Measurements from ENCODE around the gene HSPB7. TPM values are rescaled to one million over a fixed set of nuclear protein-coding genes. Genes with fewer than 3 reads are reported as not detected.

Gene HSPB7
- total RNA-seq, 1 donor from 2014 or later, result 19.4 TPM

DNA sequence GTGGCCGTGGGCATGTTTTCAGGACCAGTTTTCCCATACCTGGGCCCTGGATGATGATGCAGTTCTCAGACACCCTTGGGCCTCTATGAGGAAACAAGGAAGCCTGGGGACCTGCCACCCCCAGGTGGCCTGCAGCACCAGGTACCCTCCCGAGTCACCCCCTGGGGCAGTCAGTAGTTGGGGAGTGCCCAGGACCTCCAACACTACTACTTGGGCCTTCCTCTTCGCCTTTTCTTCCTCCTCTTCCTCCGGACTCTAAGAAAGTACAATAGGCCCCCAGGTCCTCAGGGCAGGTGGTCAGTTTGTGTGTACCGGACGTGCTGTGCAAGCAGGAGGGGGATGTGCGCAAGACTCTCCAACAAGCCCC lies 25.7 kb downstream of the HSPB7 start:
- Histone ChIP-seq H3K36me3 (no peaks in the 10 kb centered on the region), H3K4me3 (no peak overlapping the region), H3K27ac (no peak overlapping the region), H3K4me1 (no peaks in the 10 kb centered on the region), H3K27me3 (no peaks in the 10 kb centered on the region), H3K9me3 (no peaks in the 10 kb centered on the region)
- no peak for DNase-seq (ENCODE audit: extremely low spot score in 2 of 2)
- no peak for TF ChIP-seq POLR2A (IDR thresholded peaks at IDR 0.05)
- no peak for TF ChIP-seq POLR2AphosphoS5 (IDR thresholded peaks at IDR 0.05; ENCODE audit: insufficient read depth in 1 of 2, low read depth in 1 of 2)
- TF ChIP-seq, protein P1, sequence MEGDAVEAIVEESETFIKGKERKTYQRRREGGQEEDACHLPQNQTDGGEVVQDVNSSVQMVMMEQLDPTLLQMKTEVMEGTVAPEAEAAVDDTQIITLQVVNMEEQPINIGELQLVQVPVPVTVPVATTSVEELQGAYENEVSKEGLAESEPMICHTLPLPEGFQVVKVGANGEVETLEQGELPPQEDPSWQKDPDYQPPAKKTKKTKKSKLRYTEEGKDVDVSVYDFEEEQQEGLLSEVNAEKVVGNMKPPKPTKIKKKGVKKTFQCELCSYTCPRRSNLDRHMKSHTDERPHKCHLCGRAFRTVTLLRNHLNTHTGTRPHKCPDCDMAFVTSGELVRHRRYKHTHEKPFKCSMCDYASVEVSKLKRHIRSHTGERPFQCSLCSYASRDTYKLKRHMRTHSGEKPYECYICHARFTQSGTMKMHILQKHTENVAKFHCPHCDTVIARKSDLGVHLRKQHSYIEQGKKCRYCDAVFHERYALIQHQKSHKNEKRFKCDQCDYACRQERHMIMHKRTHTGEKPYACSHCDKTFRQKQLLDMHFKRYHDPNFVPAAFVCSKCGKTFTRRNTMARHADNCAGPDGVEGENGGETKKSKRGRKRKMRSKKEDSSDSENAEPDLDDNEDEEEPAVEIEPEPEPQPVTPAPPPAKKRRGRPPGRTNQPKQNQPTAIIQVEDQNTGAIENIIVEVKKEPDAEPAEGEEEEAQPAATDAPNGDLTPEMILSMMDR (IDR thresholded peaks at IDR 0.05), result no peak
- intact Hi-C loops (cut with DNase I), result loop anchor here (5.0 kb wide), 1 partner anchor 180 kb away; no protein-coding TSS in a partner anchor

DNA sequence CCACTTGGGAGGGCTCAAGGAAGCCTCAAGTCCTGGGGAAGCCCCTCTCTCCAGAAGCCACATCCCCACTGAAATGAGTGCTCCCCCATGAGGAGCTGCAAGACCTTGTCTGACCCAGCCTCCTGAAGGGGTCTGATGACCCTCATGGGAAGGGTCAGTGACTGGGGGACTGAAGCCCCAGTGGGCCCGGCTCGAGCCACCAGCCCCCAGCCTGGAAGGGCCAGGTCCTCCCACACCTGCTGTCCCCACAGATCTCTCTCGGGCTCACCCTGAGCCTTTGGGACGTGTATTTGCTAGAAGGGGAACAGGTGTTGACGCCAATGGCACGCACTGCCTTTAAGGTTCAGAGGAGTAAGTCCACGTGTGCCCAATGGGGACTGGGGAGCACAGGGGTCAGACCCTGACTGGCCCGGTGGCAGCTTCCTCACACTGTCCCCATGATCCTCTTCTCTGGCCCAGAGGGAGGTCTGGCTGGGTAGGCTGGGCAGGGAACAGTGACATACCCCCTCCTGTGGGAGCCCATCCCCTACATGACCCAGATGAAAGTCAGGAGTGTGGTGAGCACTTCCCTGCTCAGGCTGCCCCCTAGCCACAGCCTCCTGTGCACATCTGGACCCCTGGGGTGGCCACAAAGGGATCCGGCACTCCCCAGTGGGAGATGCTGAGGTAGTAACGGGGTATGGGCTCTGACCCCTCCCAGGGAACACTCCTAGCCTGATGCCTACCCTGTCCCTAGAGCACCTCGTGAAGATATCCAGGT lies 26.2 kb downstream of the HSPB7 start:
- no peak for DNase-seq (ENCODE audit: extremely low spot score in 2 of 2)
- Histone ChIP-seq H3K36me3 (no peaks in the 10 kb centered on the region), H3K27me3 (no peaks in the 10 kb centered on the region), H3K27ac (no peak overlapping the region), H3K4me1 (no peaks in the 10 kb centered on the region), H3K4me3 (no peak overlapping the region), H3K9me3 (no peaks in the 10 kb centered on the region)
- no peak for TF ChIP-seq POLR2A (IDR thresholded peaks at IDR 0.05)
- TF ChIP-seq, protein P1 (IDR thresholded peaks at IDR 0.05), result no peak
- no peak for TF ChIP-seq POLR2AphosphoS5 (IDR thresholded peaks at IDR 0.05; ENCODE audit: insufficient read depth in 1 of 2, low read depth in 1 of 2)
- intact Hi-C loops (cut with DNase I), result loop anchor here (5.0 kb wide), 1 partner anchor 179 kb away; no protein-coding TSS in a partner anchor

DNA sequence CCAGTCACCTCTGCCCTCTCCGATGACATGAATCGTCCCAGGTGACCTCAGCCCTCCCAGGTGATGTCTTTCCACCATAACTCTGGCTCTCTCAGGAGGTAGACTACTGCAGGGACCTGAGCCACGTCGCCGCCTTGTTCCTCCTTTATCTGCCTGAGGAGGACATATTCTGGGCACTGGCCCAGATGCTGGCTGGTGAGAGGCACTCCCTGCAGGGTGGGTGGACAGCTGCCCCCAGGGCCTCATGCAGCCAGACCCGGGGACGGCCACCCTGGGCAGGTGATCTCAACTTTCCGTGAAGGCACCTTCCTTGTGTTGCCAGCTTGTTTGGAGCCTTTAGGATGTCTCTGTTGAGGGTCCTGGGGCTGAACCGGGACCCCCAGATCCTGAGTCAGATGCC lies 28.1 kb downstream of the HSPB7 start:
- DNase-seq (ENCODE audit: extremely low spot score in 2 of 2), result no peak
- H3K27ac ChIP-seq, result no peak overlapping the region
- H3K36me3 ChIP-seq, result no peaks in the 10 kb centered on the region
- no peaks in the 10 kb centered on the region for H3K9me3 ChIP-seq
- no peaks in the 10 kb centered on the region for H3K27me3 ChIP-seq
- TF ChIP-seq, protein P1 (IDR thresholded peaks at IDR 0.05), result no peak
- TF ChIP-seq POLR2AphosphoS5 (IDR thresholded peaks at IDR 0.05; ENCODE audit: insufficient read depth in 1 of 2, low read depth in 1 of 2) (no peak), POLR2A (IDR thresholded peaks at IDR 0.05) (no peak)
- intact Hi-C loops (cut with DNase I), result loop anchor here (5.0 kb wide), 1 partner anchor 177 kb away; no protein-coding TSS in a partner anchor
- no peak overlapping the region for H3K4me3 ChIP-seq
- H3K4me1 ChIP-seq, result no peaks in the 10 kb centered on the region

DNA sequence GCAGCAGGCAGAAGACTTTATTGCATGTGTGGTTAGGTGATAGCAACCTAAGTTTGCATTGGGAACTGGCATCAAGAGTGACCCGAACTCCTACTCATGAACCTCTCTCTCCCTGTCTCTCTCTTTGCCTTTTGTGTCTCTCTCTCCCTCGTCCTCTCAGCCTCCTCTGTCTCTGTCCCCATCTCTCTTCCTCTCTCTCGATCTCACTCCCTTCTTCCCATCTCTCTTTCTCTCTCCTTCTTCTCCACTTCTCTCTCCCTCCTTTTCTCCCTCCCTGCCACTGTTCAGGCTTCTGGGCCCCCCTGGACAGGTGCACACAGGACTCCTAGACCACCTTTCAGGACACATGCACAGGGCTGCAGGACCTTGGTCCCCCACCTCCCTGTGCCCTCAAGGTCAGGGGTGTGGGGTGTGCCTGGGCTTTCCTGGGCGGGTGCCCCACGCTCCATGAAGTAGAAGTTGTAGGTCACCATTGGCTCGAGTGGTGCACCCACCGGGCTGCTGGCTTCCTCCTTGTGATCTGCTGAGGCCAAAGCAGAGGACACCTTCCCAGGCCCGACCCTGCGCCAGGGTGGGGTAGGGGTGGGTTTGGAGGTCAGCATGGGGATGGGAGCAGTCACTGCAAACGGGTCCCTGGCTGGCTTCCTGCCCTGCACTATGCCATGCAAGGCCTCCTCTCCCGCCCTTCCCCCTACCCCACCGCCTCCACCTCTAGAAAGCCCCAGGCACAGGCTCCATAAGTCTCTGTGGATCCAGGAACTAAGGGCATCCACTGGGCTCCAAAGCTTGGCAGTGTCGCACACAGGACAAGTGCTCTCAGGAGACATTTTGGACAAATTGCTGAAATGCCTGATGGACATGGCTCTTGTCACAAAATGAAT lies 28.7 kb downstream of the HSPB7 start:
- intact Hi-C loops (cut with DNase I), result no loop called here
- TF ChIP-seq POLR2AphosphoS5 (IDR thresholded peaks at IDR 0.05; ENCODE audit: insufficient read depth in 1 of 2, low read depth in 1 of 2), result no peak
- TF ChIP-seq, protein P1 (IDR thresholded peaks at IDR 0.05), result no peak
- no peak for TF ChIP-seq POLR2A (IDR thresholded peaks at IDR 0.05)
- H3K36me3 ChIP-seq, result no peaks in the 10 kb centered on the region
- no peaks in the 10 kb centered on the region for H3K4me1 ChIP-seq
- H3K4me3 ChIP-seq, result no peak overlapping the region
- no peaks in the 10 kb centered on the region for H3K9me3 ChIP-seq
- H3K27me3 ChIP-seq, result no peaks in the 10 kb centered on the region
- no peak overlapping the region for H3K27ac ChIP-seq
- no peak for DNase-seq (ENCODE audit: extremely low spot score in 2 of 2)

Measured in vagina (tissue), 2 donors.